KOPT-K1 (cell line): ENCODE data around the gene PRIM2.
"Not testable (repeated sequence)": the region's sequence is repeated elsewhere in the genome, so short reads cannot be mapped to it uniquely, and the experiment has no call there.

Experiments used
- H3K27ac ChIP-seq: fragments of 200-600 bp; sonication (generic); 2 replicates; pipeline ENCODE4 v1.5.1; 2016; ENCODE audit warnings: antibody characterized with exemption, mild to moderate bottlenecking, low read depth, low read length; ENCODE audit not compliant: poor library complexity, severe bottlenecking
- H3K36me3 ChIP-seq: fragments of 200-600 bp; sonication (generic); 2 replicates; pipeline ENCODE4 v1.5.1; 2017; ENCODE audit warnings: antibody characterized with exemption, mild to moderate bottlenecking, low read length, moderate library complexity; ENCODE audit not compliant: insufficient read depth
- H3K9me3 ChIP-seq: fragments of 200-600 bp; sonication (generic); 2 replicates; pipeline ENCODE4 v1.5.1; 2017; ENCODE audit warnings: antibody characterized with exemption, low read length, mild to moderate bottlenecking; ENCODE audit not compliant: insufficient read depth, poor library complexity, severe bottlenecking

Gene PRIM2, protein sequence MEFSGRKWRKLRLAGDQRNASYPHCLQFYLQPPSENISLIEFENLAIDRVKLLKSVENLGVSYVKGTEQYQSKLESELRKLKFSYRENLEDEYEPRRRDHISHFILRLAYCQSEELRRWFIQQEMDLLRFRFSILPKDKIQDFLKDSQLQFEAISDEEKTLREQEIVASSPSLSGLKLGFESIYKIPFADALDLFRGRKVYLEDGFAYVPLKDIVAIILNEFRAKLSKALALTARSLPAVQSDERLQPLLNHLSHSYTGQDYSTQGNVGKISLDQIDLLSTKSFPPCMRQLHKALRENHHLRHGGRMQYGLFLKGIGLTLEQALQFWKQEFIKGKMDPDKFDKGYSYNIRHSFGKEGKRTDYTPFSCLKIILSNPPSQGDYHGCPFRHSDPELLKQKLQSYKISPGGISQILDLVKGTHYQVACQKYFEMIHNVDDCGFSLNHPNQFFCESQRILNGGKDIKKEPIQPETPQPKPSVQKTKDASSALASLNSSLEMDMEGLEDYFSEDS

DNA sequence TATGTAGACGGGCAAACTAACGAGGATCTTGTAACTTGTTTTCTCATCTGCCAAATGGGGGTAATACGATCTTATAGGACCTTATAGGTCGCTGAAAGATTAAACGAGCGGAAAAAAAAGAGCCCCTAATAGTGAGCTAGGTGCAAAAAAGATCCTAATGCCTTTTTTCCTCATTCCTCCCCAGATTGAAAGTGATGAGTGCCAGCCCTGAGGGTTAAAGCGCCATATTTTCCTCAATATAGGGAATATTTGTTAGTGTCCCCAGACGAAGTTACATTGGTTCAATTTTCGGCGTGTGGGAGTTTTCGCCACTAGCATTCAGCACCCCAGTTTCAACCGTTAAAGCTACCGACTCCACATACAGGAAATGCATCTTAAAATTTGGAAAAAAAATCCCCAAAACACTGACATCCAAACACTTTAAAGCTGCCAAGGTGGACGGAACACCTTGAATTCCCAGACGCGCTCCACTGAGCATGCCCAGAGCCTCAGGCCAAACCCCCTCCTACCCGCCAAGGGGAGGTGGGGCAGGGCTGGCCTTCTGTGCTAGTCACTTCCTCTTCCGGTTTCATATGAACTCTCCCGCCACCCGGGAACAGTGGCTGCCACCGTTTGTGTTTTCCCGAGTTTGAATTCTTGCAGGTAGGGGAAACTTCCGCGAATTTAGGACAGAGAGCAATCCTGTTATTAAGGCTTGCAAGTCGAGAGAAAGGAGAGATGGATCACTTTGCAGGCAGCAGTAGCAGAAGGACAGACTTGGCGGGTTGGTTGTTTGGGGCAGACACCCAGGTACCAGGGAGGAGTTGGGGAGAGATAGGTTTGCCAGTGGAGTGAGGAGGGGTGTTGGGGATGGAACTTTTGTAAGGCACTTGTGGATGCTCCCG, at the start of gene PRIM2:
TSS of gene PRIM2 (plus strand) at position 571 of the 884 bp plus-strand sequence. CDS start 816 bp downstream, outside the sequence.
- Histone ChIP-seq H3K27ac (peak within 1 kb of the TSS; percentile 80), H3K36me3 (peaks cover 37% of the 10 kb centered on the region), H3K9me3 (no peaks in the 10 kb centered on the region)

DNA sequence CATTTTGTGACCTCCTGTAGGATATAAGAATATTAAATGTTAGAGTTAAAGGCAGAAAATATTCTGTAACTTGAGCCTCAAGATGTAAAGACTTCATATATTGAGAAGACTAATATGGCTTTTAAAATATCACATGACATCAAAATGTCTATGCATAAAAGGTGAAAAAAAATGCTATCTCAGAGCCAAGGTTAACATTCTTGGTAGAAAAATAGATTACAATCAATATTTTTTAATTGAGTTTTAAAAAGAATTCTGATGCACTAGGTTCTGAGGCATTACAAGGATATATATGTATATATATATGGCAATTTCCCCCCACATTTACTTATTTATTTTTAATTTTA, 49.2 kb upstream of the PRIM2 start:
- H3K27ac ChIP-seq: no peak overlapping the region
- no peaks in the 10 kb centered on the region for H3K9me3 ChIP-seq
- no peaks in the 10 kb centered on the region for H3K36me3 ChIP-seq

DNA sequence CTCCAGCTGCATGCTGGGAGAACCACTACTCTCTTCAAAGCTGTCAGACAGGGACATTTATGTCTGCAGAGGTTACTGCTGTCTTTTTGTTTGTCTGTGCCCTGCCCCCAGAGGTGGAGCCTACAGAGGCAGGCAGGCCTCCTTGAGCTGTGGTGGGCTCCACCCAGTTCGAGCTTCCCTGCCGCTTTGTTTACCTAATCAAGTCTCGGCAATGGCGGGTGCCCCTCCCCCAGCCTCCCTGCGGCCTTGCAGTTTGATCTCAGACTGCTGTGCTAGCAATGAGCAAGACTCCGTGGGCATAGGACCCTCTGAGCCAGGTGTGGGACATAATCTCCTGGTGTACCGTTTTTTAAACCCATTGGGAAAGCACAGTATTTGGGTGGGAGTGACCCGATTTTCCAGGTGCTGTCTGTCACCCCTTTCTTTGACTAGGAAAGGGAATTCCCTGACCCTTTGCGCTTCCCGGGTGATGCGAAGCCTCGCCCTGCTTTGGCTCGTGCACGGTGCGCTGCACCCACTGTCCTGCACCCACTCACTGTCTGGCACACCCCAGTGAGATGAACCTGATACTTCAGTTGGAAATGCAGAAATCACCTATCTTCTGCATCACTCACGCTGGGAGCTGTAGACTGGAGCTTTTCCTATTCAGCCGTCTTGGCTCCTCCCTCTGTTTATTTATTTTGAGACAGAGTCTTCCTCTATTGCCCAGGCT, 43.2 kb upstream of the PRIM2 start:
- not testable (repeated sequence) for H3K36me3 ChIP-seq, H3K27ac ChIP-seq

DNA sequence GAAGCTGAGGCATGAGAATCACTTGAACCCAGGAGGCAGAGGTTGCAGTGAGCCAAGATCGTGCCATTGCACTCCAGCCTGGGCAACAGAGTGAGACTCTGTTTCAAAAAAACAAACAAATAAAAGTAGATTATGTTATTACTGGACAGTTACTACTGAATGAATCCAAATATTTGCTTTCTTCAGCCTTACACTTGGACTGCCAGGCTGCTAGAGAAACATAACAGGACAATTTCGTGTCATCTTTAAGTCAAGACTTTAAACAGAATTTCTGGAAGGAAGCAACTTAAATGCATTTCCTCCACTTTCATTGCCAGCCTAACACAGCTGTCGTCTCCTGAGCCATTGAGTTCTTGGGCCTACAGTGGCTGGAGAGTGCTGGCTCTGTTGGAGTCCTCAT, 42.0 kb upstream of the PRIM2 start:
- Histone ChIP-seq H3K27ac (no peak overlapping the region), H3K36me3 (no peaks in the 10 kb centered on the region), H3K9me3 (no peaks in the 10 kb centered on the region)

More for the DNA sequence above, 43.2 kb upstream of the PRIM2 start:
- not testable (repeated sequence) for H3K9me3 ChIP-seq

DNA sequence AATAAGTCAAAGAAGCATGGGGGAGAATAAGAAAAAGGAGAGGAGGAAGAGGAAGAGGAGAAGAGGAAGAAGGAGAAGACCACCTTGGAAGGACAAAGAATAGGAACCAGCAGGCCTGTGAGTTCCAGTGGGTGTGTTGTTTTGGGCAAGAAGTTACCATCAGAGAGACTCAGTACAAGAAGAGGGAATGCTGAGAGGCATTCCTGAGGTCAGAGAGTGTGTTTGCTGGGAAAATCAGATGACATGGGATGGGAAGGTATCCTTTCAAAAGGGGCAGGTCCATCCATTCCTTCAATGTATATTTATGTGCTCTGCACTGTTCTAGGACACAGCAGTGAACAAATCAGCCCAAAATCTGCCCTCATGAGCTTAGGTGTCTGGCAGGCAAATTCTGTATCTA, 40.5 kb upstream of the PRIM2 start:
- Histone ChIP-seq H3K36me3 (no peaks in the 10 kb centered on the region), H3K9me3 (no peaks in the 10 kb centered on the region), H3K27ac (no peak overlapping the region)

DNA sequence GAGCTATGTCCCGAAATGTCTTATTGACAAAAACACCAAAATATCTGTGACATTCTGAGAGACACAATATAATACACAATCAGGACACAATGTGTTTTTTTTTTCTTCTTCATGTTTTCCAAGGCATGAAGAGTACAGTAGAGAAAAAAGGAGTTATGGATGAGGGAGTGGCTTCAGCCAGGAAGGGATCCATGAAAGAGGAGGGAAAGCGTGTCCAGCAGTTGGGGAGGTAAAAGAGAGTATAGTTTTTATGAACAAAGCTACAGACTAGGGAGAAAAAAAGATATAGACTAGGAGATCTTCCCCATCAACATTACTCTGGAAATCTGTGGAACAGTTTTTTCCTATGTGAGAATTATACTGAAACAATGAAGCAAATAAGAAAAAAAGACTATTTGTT, 38.9 kb upstream of the PRIM2 start:
- H3K36me3 ChIP-seq: no peaks in the 10 kb centered on the region
- H3K27ac ChIP-seq: no peak overlapping the region
- no peaks in the 10 kb centered on the region for H3K9me3 ChIP-seq

DNA sequence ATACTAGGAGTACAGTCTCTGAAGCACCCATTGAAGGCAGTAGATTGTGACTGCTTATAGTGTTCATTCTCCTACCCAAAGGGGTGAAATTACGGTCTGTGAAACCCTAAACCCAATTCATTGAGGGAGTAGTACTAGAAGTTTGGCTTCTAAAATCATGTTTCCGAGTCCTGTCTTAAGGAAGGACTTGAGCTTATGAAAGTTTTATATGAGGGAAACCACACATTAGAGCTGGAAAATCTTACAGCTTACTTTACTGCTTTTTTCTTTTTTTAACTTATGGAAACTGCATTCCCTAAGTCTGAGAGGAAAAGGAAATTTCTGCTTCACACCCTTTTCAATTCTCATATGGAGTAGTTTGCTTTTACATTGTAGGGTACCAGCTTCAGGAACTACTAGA, 38.4 kb upstream of the PRIM2 start:
- Histone ChIP-seq H3K36me3 (no peaks in the 10 kb centered on the region), H3K9me3 (no peaks in the 10 kb centered on the region), H3K27ac (no peak overlapping the region)

DNA sequence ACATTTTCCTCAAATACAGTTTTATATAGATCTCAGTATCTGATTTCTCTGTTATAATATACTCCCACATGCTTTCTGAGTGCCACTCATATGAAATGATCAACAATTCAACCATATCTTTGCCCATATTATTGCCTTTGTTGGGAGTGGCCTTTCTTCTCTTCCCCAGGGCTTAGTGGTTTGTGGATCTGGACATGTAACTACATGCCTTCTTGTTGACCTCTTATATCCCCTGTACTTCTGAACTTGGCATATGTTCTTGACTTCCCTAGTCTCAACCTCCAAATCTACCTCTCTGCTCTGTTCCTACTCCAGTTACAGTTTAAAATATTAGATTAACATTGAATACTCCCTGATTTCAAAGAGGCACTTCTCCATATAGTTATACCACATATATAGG, 34.3 kb upstream of the PRIM2 start:
- Histone ChIP-seq H3K36me3 (no peaks in the 10 kb centered on the region), H3K9me3 (no peaks in the 10 kb centered on the region), H3K27ac (no peak overlapping the region)

DNA sequence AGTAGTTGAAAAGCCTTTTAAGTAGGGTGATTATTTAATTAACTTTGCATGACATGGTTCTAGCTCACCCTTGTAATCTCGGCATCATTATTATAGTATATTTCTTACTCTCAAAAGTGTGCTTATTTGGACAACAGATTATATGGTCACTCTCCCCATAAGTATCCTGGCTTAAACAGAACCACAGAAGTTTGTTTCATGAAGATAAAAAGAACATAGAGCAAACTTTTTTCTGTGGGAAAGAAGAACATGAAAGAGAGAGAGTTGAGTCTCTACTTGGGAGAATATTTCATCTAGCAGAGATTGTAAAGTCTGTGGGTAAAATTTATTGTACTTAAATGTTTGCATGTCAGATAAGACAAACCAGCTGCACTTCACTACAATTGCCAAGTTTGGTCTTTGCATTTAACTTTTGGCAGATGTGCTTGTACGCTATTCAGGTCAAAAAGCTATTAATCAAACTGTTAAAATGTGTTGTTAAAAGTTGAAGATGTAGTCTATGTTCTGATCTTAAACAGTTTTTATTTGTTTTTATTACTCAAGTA, 33.4 kb upstream of the PRIM2 start:
- Histone ChIP-seq H3K9me3 (peaks cover 3% of the 10 kb centered on the region), H3K27ac (no peak overlapping the region), H3K36me3 (no peaks in the 10 kb centered on the region)

DNA sequence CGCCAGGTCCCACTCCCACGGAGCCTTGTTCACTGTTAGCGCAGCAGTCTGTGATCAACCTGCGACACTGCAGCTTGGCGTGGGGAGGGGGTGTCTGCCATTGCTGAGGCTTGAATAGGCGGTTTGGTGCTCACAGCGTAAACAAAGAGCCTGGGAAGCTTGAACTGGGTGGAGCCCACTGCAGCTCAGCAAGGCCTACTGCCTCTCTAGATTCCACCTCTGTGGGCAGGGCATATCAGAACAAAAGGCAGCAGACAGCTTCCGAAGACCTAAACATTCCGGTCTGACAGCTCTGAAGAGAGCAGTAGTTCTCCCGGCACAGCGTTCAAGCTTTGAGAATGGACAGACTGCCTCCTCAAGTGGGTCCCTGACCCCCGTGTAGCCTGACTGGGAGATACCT, 29.3 kb upstream of the PRIM2 start:
- not testable (repeated sequence) for H3K36me3 ChIP-seq, H3K27ac ChIP-seq, H3K9me3 ChIP-seq

DNA sequence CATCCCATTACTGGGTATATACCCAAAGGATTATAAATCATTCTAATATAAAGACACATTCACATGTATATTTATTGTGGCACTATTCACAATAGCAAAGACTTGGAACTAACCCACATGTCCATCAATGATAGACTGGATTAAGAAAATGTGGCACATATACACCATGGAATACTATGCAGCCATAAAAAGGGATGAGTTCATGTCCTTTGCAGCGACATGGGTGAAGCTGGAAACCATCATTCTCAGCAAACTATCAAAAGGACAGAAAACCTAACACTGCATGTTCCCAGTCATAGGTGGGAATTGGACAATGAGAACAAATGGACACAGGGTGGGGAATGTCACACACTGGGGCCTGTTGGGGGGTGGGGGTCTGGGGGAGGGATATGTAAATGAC, 24.0 kb upstream of the PRIM2 start:
- H3K9me3 ChIP-seq, H3K36me3 ChIP-seq, H3K27ac ChIP-seq: not testable (repeated sequence)

DNA sequence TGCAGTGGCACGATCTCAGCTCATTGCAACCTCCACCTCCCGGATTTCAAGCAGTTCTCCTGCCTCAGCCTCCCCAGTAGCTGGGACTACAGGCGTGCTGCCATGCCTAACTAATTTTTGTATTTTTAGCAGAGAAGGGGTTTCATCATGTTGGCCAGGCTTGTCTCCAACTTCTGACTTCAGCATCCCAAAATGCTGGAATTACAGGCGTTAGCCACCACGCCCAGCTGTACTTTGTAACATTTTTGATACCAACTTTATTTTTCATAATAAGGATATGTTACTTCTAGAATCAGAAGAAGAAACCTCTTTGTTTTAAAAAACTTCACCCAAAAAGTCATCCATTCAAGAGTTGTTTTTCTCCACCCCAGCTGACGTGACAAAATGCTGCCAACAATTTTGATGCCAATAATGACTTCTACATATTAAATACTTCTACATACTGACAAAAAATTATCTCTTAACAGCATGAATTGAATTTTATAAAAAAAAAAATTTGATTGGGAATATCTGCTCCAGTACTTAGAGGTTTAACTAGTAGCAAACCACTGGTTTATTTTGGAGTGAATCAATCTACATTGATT, 22.5 kb upstream of the PRIM2 start:
- Histone ChIP-seq H3K36me3 (no peaks in the 10 kb centered on the region), H3K27ac (no peak overlapping the region), H3K9me3 (no peaks in the 10 kb centered on the region)

DNA sequence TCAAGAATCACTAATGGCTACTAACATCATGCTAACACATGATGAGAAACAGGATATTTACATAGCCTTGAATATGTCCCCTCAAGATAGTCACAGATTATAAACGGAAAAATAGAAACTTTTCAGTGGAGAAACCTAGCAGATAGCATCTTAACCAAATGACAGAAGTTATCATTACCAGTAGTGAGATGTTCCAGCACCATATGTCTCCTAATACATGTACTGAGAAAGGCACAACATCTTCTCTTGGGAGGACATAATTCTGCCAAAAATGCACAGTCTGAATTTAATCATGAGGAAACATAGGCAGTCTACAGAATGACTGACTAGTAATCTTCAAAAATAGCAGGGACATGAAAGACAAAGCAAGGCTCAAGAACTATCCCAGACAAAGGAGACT, 19.9 kb upstream of the PRIM2 start:
- H3K27ac ChIP-seq: no peak overlapping the region
- no peaks in the 10 kb centered on the region for H3K36me3 ChIP-seq
- H3K9me3 ChIP-seq: no peaks in the 10 kb centered on the region

DNA sequence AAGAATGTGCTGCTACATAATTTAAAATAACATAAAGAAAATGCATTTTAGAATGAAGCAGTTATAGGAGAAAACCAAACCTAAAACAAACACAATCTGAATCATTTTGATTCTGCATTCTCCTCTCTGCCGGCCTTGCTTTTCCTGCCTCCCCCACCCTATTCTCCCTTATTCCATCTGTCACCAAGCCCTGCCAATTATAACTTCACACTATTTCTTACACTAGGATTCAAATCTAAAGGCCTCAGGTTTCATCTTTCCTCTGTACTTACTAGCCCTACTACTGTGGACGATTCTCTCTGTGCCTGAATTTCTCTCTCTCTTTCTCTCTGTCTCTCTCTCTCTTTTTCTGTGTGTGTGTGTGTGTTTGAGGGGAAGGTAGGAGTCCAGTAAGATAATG, 18.7 kb upstream of the PRIM2 start:
- Histone ChIP-seq H3K9me3 (no peaks in the 10 kb centered on the region), H3K27ac (no peak overlapping the region), H3K36me3 (no peaks in the 10 kb centered on the region)
